ENCODE measurements around the gene RTEL1.
A peak's percentile ranks its signal among the peaks of the same experiment; 100 is the strongest.
"Not testable (repeated sequence)": the region's sequence is repeated elsewhere in the genome, so short reads cannot be mapped to it uniquely, and the experiment has no call there.

The RTEL1 gene

GRCh38 chr20:63627129-63627750 is 30.9 kb upstream of the RTEL1 start:
- Histone ChIP-seq H4K12ac (ENCODE audit: low read depth, low read length) (peak overlapping the region; percentile 94), H3K79me1 (ENCODE audit: low read length) (peaks cover 14% of the 10 kb centered on the region), H3K4me3 (ENCODE audit: low read depth, low read length) (peak overlapping the region; percentile 85), H2AFZ (ENCODE audit: insufficient read depth, low read length, poor library complexity) (peak overlapping the region; percentile 97), H3K79me2 (ENCODE audit: control insufficient read depth, insufficient read depth, low read length, poor library complexity) (peaks cover 11% of the 10 kb centered on the region), H2BK12ac (ENCODE audit: low read length) (peak overlapping the region; percentile 68), H4K91ac (ENCODE audit: low read depth, low read length) (peak overlapping the region; percentile 93), H3K27me3 (ENCODE audit: insufficient read depth, low read length) (no peaks in the 10 kb centered on the region), H3K36me3 (ENCODE audit: control insufficient read depth in 1 of 2, insufficient read depth in 2 of 2, low read length in 2 of 2) (no peaks in the 10 kb centered on the region), H3K23ac (ENCODE audit: low read length) (no peak overlapping the region), H3K9me3 (ENCODE audit: insufficient read depth, low read depth, low read length) (no peaks in the 10 kb centered on the region), H3K18ac (ENCODE audit: low read length) (peak overlapping the region; percentile 96), H3K4ac (ENCODE audit: low read depth, low read length) (peak overlapping the region; percentile 94), H3K9ac (ENCODE audit: low read length) (peak overlapping the region; percentile 88), H3K4me1 (ENCODE audit: control insufficient read depth in 1 of 2, insufficient read depth in 2 of 2, low read length in 2 of 2) (peaks cover 19 to 26% of the 10 kb centered on the region in 2 experiments), H2AK5ac (ENCODE audit: low read length) (peak overlapping the region; percentile 99), H3K27ac (ENCODE audit: low read depth, low read length) (peak overlapping the region; percentile 97), H4K8ac (ENCODE audit: low read depth, low read length) (peak overlapping the region; percentile 98), H2BK5ac (ENCODE audit: low read depth, low read length, poor library complexity) (peak overlapping the region; percentile 90), H2BK120ac (ENCODE audit: insufficient read depth, low read length, poor library complexity) (peak overlapping the region; percentile 97), H3K4me2 (ENCODE audit: low read length) (peak overlapping the region; percentile 71), H3K14ac (ENCODE audit: low read length) (peak overlapping the region; percentile 99)
- no CpG with 5 or more reads among the region's 68 CpGs for WGBS (ENCODE audit: extremely low coverage, insufficient coverage, insufficient read length)
- peak; percentile 94 to 98 for DNase-seq

DNA sequence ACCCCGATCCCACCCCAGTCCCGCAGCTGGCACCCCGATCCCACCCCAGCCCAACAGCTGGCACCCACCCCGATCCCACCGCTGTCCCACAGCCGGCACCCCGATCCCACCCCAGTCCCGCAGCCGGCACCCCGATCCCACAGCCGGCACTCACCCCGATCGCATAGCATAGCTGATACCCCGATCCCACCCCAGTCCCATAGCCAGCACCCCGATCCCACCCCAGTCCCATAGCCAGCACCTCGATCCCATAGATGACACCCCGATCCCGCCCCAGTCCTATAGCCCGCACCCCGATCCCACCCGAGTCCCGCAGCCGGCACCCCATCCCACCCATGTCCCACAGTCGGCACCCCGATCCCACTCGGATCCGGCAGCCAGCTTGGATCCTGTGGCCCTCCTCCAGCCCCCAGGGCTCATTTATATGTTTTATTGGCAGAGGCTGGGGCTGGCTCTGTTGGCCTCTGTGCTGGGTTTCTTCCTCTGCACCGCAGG is 30.3 kb upstream of the RTEL1 start:
- no peak overlapping the region for H2AFZ ChIP-seq (ENCODE audit: insufficient read depth, low read length, poor library complexity)
- H3K27me3 ChIP-seq (ENCODE audit: insufficient read depth, low read length) = no peaks in the 10 kb centered on the region
- WGBS (ENCODE audit: extremely low coverage, insufficient coverage, insufficient read length) = no CpG with 5 or more reads among the region's 28 CpGs
- H3K4me2 ChIP-seq (ENCODE audit: low read length) = peak overlapping the region; percentile 71
- H3K14ac ChIP-seq (ENCODE audit: low read length) = no peak overlapping the region
- no peak overlapping the region for H2BK5ac ChIP-seq (ENCODE audit: low read depth, low read length, poor library complexity)
- peaks cover 11% of the 10 kb centered on the region for H3K79me2 ChIP-seq (ENCODE audit: control insufficient read depth, insufficient read depth, low read length, poor library complexity)
- H2AK5ac ChIP-seq (ENCODE audit: low read length) = peak overlapping the region; percentile 9
- no peak overlapping the region for H2BK12ac ChIP-seq (ENCODE audit: low read length)
- H3K9ac ChIP-seq (ENCODE audit: low read length) = no peak overlapping the region
- H3K9me3 ChIP-seq (ENCODE audit: insufficient read depth, low read depth, low read length) = no peaks in the 10 kb centered on the region
- no peak overlapping the region for H3K18ac ChIP-seq (ENCODE audit: low read length)
- H3K4me3 ChIP-seq (ENCODE audit: low read depth, low read length) = peak overlapping the region; percentile 85
- no peak overlapping the region for H3K23ac ChIP-seq (ENCODE audit: low read length)
- no peak overlapping the region for H3K27ac ChIP-seq (ENCODE audit: low read depth, low read length)
- peaks cover 14% of the 10 kb centered on the region for H3K79me1 ChIP-seq (ENCODE audit: low read length)
- H3K4me1 ChIP-seq (ENCODE audit: control insufficient read depth in 1 of 2, insufficient read depth in 2 of 2, low read length in 2 of 2) = peaks cover 19 to 26% of the 10 kb centered on the region in 2 experiments
- peak overlapping the region; percentile 93 for H4K91ac ChIP-seq (ENCODE audit: low read depth, low read length)
- no peak overlapping the region for H3K4ac ChIP-seq (ENCODE audit: low read depth, low read length)
- H3K36me3 ChIP-seq (ENCODE audit: control insufficient read depth in 1 of 2, insufficient read depth in 2 of 2, low read length in 2 of 2) = no peaks in the 10 kb centered on the region
- no peak overlapping the region for H4K8ac ChIP-seq (ENCODE audit: low read depth, low read length)
- H4K12ac ChIP-seq (ENCODE audit: low read depth, low read length) = no peak overlapping the region
- DNase-seq = no peak
- H2BK120ac ChIP-seq (ENCODE audit: insufficient read depth, low read length, poor library complexity) = no peak overlapping the region

DNA sequence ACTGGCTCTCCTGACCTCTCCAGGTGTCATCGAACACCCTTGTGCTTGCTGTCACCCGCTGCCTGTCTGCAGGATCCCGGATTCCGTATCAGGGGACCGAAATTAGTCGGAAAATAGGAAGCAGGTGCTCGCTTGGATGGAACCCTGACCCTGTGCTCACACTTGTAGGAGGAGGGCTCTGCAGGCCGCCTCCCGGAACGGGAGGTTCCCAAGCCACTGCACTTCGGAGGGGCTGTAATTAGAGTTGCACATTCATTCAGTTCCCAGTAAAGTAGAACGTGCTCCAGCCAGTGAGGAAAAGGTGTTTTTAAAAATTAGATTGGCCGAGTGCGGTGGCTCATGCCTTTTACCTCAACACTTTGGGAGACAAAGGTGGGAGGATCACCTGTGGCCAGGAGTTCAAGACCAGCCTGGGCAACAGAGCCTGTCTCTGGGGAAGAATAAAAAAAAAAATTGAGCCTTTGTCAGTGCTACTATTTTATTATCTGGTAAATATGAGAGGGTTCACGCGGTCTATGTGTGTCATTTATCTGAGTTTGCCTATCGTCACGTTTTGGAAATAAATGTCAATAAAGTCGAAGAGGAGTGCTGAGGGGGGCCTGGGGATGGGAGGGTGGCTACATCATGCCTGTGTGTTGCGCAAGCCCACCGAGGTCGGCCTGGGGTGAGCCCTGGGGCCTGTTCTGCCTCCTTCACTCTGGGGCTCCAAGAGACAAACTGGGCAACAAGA is 29.7 kb upstream of the RTEL1 start:
- Histone ChIP-seq H3K4me2 (ENCODE audit: low read length) (peak overlapping the region; percentile 71), H3K9me3 (ENCODE audit: insufficient read depth, low read depth, low read length) (no peaks in the 10 kb centered on the region), H2AFZ (ENCODE audit: insufficient read depth, low read length, poor library complexity) (no peak overlapping the region), H2BK5ac (ENCODE audit: low read depth, low read length, poor library complexity) (no peak overlapping the region), H3K4ac (ENCODE audit: low read depth, low read length) (no peak overlapping the region), H3K23ac (ENCODE audit: low read length) (no peak overlapping the region), H4K8ac (ENCODE audit: low read depth, low read length) (no peak overlapping the region), H3K9ac (ENCODE audit: low read length) (no peak overlapping the region), H3K27me3 (ENCODE audit: insufficient read depth, low read length) (no peaks in the 10 kb centered on the region), H3K27ac (ENCODE audit: low read depth, low read length) (peak overlapping the region; percentile 23), H3K4me3 (ENCODE audit: low read depth, low read length) (no peak overlapping the region), H3K79me2 (ENCODE audit: control insufficient read depth, insufficient read depth, low read length, poor library complexity) (peaks cover 11% of the 10 kb centered on the region), H3K18ac (ENCODE audit: low read length) (no peak overlapping the region), H2BK12ac (ENCODE audit: low read length) (no peak overlapping the region), H2AK5ac (ENCODE audit: low read length) (no peak overlapping the region), H3K79me1 (ENCODE audit: low read length) (peaks cover 14% of the 10 kb centered on the region), H4K12ac (ENCODE audit: low read depth, low read length) (no peak overlapping the region), H3K36me3 (ENCODE audit: control insufficient read depth in 1 of 2, insufficient read depth in 2 of 2, low read length in 2 of 2) (no peaks in the 10 kb centered on the region), H2BK120ac (ENCODE audit: insufficient read depth, low read length, poor library complexity) (no peak overlapping the region), H3K4me1 (ENCODE audit: control insufficient read depth in 1 of 2, insufficient read depth in 2 of 2, low read length in 2 of 2) (peaks cover 19 to 26% of the 10 kb centered on the region in 2 experiments), H3K14ac (ENCODE audit: low read length) (no peak overlapping the region), H4K91ac (ENCODE audit: low read depth, low read length) (peak overlapping the region; percentile 25)
- no CpG with 5 or more reads among the region's 22 CpGs for WGBS (ENCODE audit: extremely low coverage, insufficient coverage, insufficient read length)
- peak; percentile 57 to 67 for DNase-seq

DNA sequence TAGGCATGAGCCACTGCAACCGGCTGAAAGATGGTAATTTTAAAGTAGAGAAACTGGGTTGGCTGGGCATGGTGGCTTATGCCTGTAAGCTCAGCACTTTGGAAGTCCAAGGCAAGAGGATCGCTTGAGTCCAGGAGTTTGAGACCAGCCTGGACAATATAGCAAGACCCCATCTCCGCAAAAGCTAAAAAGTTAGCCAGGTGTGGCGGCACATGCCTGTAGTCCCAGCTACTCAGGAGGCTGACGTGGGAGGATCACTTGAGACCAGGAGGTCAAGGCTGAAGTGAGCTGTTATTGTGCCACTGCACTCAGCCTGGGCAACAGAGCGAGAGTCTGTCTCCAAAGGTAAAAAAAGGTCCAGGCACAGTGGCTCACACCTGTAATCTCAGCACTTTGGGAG is 27.2 kb upstream of the RTEL1 start:
- DNase-seq; H3K79me2 ChIP-seq (ENCODE audit: control insufficient read depth, insufficient read depth, low read length, poor library complexity); H2BK5ac ChIP-seq (ENCODE audit: low read depth, low read length, poor library complexity); H2BK12ac ChIP-seq (ENCODE audit: low read length); H4K8ac ChIP-seq (ENCODE audit: low read depth, low read length); H3K9me3 ChIP-seq (ENCODE audit: insufficient read depth, low read depth, low read length); H3K18ac ChIP-seq (ENCODE audit: low read length); H3K27ac ChIP-seq (ENCODE audit: low read depth, low read length); H3K4me2 ChIP-seq (ENCODE audit: low read length); H4K91ac ChIP-seq (ENCODE audit: low read depth, low read length); H2AFZ ChIP-seq (ENCODE audit: insufficient read depth, low read length, poor library complexity); H3K9ac ChIP-seq (ENCODE audit: low read length); H3K4me3 ChIP-seq (ENCODE audit: low read depth, low read length); H3K4ac ChIP-seq (ENCODE audit: low read depth, low read length); H3K27me3 ChIP-seq (ENCODE audit: insufficient read depth, low read length); H3K36me3 ChIP-seq (ENCODE audit: control insufficient read depth in 1 of 2, insufficient read depth in 2 of 2, low read length in 2 of 2); H3K14ac ChIP-seq (ENCODE audit: low read length); H2AK5ac ChIP-seq (ENCODE audit: low read length); H4K12ac ChIP-seq (ENCODE audit: low read depth, low read length); H2BK120ac ChIP-seq (ENCODE audit: insufficient read depth, low read length, poor library complexity); H3K23ac ChIP-seq (ENCODE audit: low read length): not testable (repeated sequence)
- peaks cover 14 to 18% of the 10 kb centered on the region in 2 experiments for H3K4me1 ChIP-seq (ENCODE audit: control insufficient read depth in 1 of 2, insufficient read depth in 2 of 2, low read length in 2 of 2)
- peaks cover 13% of the 10 kb centered on the region for H3K79me1 ChIP-seq (ENCODE audit: low read length)
- no CpG with 5 or more reads among the region's 6 CpGs for WGBS (ENCODE audit: extremely low coverage, insufficient coverage, insufficient read length)

All from trophoblast cell (in vitro differentiated cells and primary cell).